GM12865 (cell line): ENCODE measurements around the gene INHBB.

ENCODE experiments used
- DNase-seq: peaks from one replicate; pipeline ENCODE4 v3.0.0; 2010; ENCODE audit warnings: low read depth
- H3K4me3 ChIP-seq: 2 replicates; pipeline ENCODE4 v1.5.1; 2011; ENCODE audit warnings: mild to moderate bottlenecking, low read depth, low read length, control low read depth
- CTCF ChIP-seq: IDR thresholded peaks from 2 replicates; pipeline ENCODE4 v1.5.1; 2011; ENCODE audit warnings: low read length, control low read depth, low read depth, inconsistent platforms; ENCODE audit not compliant: insufficient read depth; ENCODE audit errors: missing control alignments

Gene INHBB

GRCh38 chr2:120396861-120397811, 51.2 kb downstream of the INHBB start:
- no peak for DNase-seq
- TF ChIP-seq CTCF = no peak
- H3K4me3 ChIP-seq = no peak overlapping the region

- DNase-seq = no peak
- no peak for TF ChIP-seq CTCF
- no peak overlapping the region for H3K4me3 ChIP-seq
These were observed 52.4 kb downstream of the INHBB start for GRCh38 chr2:120398051-120398995.

GRCh38 chr2:120398996-120399888, 53.3 kb downstream of the INHBB start:
- DNase-seq = no peak
- H3K4me3 ChIP-seq = no peak overlapping the region
- TF ChIP-seq CTCF = no peak

GRCh38 chr2:120399889-120400240, 53.9 kb downstream of the INHBB start:
- no peak for TF ChIP-seq CTCF
- DNase-seq = no peak
- H3K4me3 ChIP-seq = no peak overlapping the region

- H3K4me3 ChIP-seq = no peak overlapping the region
- no peak for TF ChIP-seq CTCF
- DNase-seq = no peak
These were observed 54.6 kb downstream of the INHBB start for GRCh38 chr2:120400551-120400950.
